A549 treated with GW870086 at 1 μM for 4 hours (cell line): ENCODE results near the gene IRF2BPL. TPM values are rescaled to one million over a fixed set of nuclear protein-coding genes. Genes with fewer than 3 reads are reported as not detected.

Experiments used
- total RNA-seq: library from RNA; stranded (reverse); fragments of 200-300 nt; extraction: Qiagen RNA extraction; gene quantifications from 5 replicates; pipeline ENCODE4 v1.2.3, GENCODE V29; 2022; ENCODE audit warnings: low read depth

The IRF2BPL gene
- 17.0 to 25.5 TPM (median 24.1 TPM) in 5 replicates for total RNA-seq

GRCh38 chr14:77028384-77029231 lies at the start of gene IRF2BPL:
IRF2BPL (minus strand) TSS chr14:77028708; CDS start chr14:77027792, 916 bp downstream.

Other genes with a start within 250 kb of the IRF2BPL start
- 6.7 to 8.4 TPM (median 8.0 TPM) in 5 replicates for gene ANGEL1, start 215.8 kb downstream of the IRF2BPL start, total RNA-seq
- not detected in 5 replicates for gene LRRC74A, start 202.3 kb downstream of the IRF2BPL start, total RNA-seq
- gene CIPC, start 69.5 kb upstream of the IRF2BPL start, total RNA-seq, result 5.5 to 8.6 TPM (median 7.6 TPM) in 5 replicates
- gene ZDHHC22, start 113.1 kb upstream of the IRF2BPL start, total RNA-seq, result 0.18 to 0.35 TPM (median 0.23 TPM) in 5 replicates
- gene TMEM63C, start 153.1 kb upstream of the IRF2BPL start, total RNA-seq, result 1.2 to 1.9 TPM (median 1.8 TPM) in 5 replicates
- gene NGB, start 242.5 kb upstream of the IRF2BPL start, total RNA-seq, result not detected in 5 replicates